Right renal pelvis (tissue), 4 donors: ENCODE measurements around the gene BANF2. TPM values are rescaled to one million over a fixed set of nuclear protein-coding genes. Genes with fewer than 3 reads are reported as not detected.

Experiments
- DNase-seq, 4 donors: peaks; one replicate each; pipeline ENCODE4 v3.0.0-alpha.2; 2013; ENCODE audit warnings: low read depth in 4 of 4, low spot score in 3 of 4, missing footprints in 1 of 4
- polyA plus RNA-seq, 4 donors: library from polyadenylated mRNA; unstranded; fragments of 120-200 nt; gene quantifications; one replicate each; pipeline ENCODE4 v1.2.1, GENCODE V29; 2013; ENCODE audit not compliant: insufficient read length in 4 of 4

BANF2 gene
- polyA plus RNA-seq, 4 donors = 0.18 TPM; not detected in 3

- DNase-seq = no peak
Observed at GRCh38 chr20:17708675-17709360, 9.1 kb downstream of the BANF2 start.

- DNase-seq = no peak
Observed at GRCh38 chr20:17709361-17710293, 9.9 kb downstream of the BANF2 start.

- DNase-seq = no peak
Observed at GRCh38 chr20:17710379-17711266, 10.9 kb downstream of the BANF2 start.

- no peak for DNase-seq
Observed at GRCh38 chr20:17711267-17711627, 11.5 kb downstream of the BANF2 start.

DNA sequence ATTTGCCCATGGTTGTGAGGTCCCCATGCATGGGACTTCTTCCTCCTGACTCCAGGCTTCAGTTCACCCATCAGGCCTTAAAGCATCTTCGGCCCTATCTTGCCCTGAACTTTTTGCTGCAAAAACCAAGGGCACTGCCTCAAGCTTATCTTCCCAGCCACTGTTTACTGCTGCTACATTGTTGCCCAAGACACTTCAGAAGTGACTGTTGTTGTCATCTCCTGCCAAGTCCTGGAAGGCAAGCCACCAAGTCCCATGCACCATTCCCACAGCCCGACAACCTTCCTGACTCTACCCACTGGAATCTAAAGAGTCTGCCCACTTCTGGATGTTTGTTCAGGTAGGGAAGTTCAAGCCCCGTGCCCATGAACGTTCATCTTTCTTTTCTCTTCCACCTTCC lies 12.4 kb downstream of the BANF2 start:
- DNase-seq = no peak

DNA sequence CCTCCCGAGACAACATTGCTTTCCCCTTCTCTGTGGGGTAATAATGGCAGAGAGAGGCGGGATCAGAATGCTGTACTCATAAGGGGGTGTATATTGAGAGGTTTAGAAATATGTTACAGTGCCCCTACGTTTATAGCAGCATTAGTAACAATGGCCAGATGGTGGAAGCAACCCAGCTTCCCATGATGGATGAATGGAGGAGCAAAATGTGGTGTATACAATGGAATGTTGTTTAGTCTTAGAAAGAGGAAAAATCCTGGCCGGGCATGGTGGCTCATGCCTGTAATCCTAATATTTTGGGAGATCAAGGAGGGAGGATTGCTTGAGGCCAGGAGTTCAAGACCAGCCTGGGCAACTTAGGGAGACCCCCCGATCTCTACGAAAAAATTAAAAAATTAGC lies 12.9 kb downstream of the BANF2 start:
- no peak for DNase-seq

GRCh38 chr20:17714597-17714996 lies 14.8 kb downstream of the BANF2 start:
- no peak for DNase-seq

DNA sequence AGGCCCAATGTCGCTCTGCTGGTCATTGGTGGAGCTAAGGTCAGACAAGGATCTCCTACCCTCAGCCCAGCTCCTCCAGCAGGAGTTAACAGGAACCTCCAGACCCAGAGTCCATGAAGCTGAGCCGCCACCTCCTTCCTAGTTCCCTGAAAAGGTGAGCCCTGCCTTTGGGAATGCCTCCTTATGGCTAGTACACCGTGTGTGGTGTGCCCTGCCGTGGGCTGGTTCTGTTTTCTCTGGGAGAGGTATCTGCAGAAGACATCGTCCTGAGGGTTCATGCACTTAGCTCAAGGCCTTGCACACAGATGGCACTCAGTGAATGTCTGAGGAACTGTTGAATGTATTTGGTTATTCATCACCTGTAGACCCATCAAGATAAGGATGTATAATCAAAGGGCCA lies 15.3 kb downstream of the BANF2 start:
- no peak for DNase-seq

GRCh38 chr20:17716331-17716730 lies 16.6 kb downstream of the BANF2 start:
- no peak for DNase-seq

DNA sequence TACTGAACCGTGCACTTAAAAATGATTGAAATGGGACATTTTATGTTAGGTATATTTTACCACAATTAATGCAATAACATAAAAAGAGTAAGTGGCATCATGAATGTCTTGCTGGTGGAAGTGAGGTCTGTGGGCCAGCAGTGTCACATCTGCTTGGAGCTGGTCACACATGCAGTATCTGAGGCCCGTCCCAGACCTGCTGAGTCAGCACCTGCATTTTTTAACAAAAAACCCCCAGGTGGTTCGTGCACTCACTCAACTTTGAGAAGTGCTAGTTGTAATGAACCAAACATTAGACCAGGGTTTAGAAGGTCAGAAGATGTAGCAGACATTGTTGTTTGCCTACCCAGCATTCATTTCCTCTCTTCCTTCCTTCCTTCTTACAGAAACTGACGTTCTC lies 21.0 kb downstream of the BANF2 start:
- no peak for DNase-seq

DNA sequence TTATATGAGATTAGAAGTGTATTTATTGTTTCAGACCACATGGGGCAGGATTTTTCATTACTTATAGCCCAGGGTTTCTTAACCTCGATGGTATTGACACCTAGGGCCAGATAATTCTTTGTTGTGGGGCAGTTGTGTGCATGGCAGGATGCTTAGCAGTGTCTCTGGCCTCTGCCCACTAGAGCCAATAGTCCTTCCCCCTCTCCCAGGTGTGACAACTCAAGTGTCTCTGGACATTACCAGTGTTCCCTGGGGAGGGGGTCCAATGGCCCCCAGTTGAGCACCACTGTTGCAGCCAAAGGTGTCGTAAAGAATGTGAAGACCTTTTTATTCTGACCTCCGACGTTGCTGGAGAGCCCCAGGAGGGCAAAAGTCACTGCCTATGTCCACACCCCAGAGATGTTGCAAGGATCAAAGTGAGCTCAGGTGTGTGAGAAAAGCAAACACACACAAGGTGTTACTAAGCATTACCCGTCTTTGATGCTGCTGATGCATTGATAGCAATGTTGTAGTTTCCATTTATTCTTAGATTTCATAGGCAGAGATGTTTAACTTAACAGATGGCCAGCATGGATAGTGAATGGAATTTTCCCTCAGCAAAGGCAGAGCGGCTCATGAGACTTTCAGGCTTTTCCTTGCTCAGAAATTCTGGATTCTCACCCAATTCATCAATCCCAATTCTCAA lies 22.2 kb downstream of the BANF2 start:
- DNase-seq = no peak

DNA sequence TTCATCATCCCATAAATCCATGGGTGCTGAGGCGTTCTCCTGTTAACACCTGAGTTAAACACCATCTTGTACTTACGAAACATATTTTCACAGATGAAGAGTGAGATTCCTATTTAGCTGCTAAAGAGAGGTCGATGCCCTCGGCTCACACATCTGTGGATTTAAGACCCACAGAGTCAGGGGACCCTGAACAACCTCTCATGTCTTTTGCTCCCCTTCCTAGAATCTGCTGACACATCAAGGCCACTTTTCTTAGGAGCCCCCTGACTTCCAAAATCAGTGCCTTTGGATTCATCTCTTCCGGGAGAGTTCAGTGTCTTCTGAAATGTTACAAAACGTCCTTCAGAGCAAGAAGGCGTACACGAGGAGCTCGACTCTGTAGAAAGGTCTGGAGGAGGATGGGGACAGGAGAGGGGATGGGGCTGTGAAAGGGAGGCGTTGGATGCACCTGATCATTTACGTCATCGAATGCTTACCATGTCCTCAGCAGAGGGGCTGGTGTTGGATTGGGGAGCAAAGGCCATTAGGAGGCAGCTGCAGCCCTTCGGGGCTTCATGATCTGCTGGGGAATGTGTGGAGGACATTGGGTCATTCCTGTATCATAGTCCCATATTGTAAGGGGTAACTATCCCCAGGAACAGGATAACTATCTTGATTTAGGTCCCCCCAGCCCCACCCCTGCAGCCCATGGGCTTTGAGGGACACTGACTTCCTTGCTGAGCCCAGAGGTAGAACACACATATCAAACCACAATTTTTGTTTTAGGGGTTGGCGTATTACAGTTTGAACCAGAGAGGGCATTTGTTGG lies 22.9 kb downstream of the BANF2 start:
- no peak for DNase-seq

DNA sequence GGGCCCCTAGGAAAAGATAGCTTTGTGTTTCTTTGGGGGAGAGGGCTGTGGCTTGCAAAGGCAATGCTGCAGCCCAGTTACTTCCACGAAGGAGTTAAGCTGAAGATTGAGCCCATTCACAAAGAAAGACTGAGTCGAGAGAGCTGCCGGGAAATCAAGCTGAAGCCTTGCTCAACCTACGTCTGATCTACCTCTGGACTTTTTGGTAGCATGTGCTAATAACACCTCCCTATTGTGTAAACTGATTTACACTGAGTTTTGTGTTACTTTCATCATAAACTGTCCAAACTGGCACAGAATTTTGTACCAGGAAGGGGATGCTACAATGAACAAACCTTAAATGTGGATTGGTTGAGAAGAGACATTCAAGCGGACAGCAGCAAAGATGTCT lies 23.5 kb downstream of the BANF2 start:
- DNase-seq = no peak

GRCh38 chr20:17725094-17725835 lies 25.5 kb downstream of the BANF2 start:
- no peak for DNase-seq

GRCh38 chr20:17726902-17727301 lies 27.1 kb downstream of the BANF2 start:
- no peak for DNase-seq

- DNase-seq = no peak
Observed at GRCh38 chr20:17727351-17727750, 27.6 kb downstream of the BANF2 start.

GRCh38 chr20:17728074-17728473 lies 28.3 kb downstream of the BANF2 start:
- no peak for DNase-seq

DNA sequence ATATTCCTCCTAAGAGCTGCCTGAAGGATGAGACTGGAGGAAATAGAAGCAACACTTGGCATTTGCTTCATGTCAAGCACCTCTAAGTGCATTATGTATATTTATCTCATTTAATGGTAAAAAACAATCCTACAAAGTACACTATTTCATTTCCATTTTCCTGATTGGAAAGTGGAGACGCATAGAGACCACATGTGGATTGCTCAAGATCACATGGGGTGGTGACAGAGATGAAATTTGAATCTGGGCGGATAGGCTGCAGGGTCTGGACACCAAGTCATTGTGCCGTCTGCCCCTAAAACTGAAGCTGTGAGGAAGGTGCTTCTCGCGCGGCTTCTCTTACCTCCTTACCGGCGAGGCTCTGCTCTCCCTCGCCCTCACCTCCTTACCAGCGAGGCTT lies 30.3 kb downstream of the BANF2 start:
- DNase-seq = no peak

- DNase-seq = no peak
Observed at GRCh38 chr20:17731233-17731632, 31.5 kb downstream of the BANF2 start.
